RCC 7860 (cell line): ENCODE measurements around the gene C6orf58.
A peak's percentile ranks its signal among the peaks of the same experiment; 100 is the strongest.

ENCODE experiments used
- DNase-seq: peaks from one replicate; pipeline ENCODE4 v3.0.0-alpha.2; 2015; ENCODE audit warnings: low spot score
- FAIRE-seq: peaks from 2 replicates; lab custom pipeline; 2012; peaks lifted over from hg19 to GRCh38; lab: Jason Lieb, UNC

The C6orf58 gene

GRCh38 chr6:127576874-127577273 lies at the start of gene C6orf58:
TSS of gene C6orf58 (plus strand) at chr6:127577174. CDS start at chr6:127577186, 12 bp downstream.
- DNase-seq (no peak), FAIRE-seq (no peak)

GRCh38 chr6:127533011-127533410 lies 44.0 kb upstream of the C6orf58 start:
- FAIRE-seq (no peak), DNase-seq (no peak)

- FAIRE-seq = no peak
- DNase-seq = no peak
Measured at GRCh38 chr6:127533736-127534135, 43.2 kb upstream of the C6orf58 start.

- no peak for FAIRE-seq
- no peak for DNase-seq
Measured at GRCh38 chr6:127538750-127539264, 38.2 kb upstream of the C6orf58 start.

- FAIRE-seq (peak; percentile 89), DNase-seq (peak; percentile 49)
Measured at GRCh38 chr6:127539272-127539671, 37.7 kb upstream of the C6orf58 start.

GRCh38 chr6:127547215-127547614 lies 29.8 kb upstream of the C6orf58 start:
- DNase-seq (no peak), FAIRE-seq (no peak)

GRCh38 chr6:127547904-127548649 lies 28.9 kb upstream of the C6orf58 start:
- DNase-seq = no peak
- FAIRE-seq = no peak

- DNase-seq (no peak), FAIRE-seq (no peak)
Measured at GRCh38 chr6:127550403-127550802, 26.6 kb upstream of the C6orf58 start.

- DNase-seq (peak; percentile 35), FAIRE-seq (peak; percentile 25)
Measured at GRCh38 chr6:127554435-127555006, 22.5 kb upstream of the C6orf58 start.

GRCh38 chr6:127561660-127562059 lies 15.3 kb upstream of the C6orf58 start:
- no peak for DNase-seq
- FAIRE-seq = no peak

GRCh38 chr6:127564761-127565160 lies 12.2 kb upstream of the C6orf58 start:
- DNase-seq (no peak), FAIRE-seq (no peak)

- no peak for DNase-seq
- FAIRE-seq = no peak
Measured at GRCh38 chr6:127566119-127566518, 10.9 kb upstream of the C6orf58 start.

- no peak for FAIRE-seq
- no peak for DNase-seq
Measured at GRCh38 chr6:127566651-127567050, 10.3 kb upstream of the C6orf58 start.

- no peak for FAIRE-seq
- no peak for DNase-seq
Measured at GRCh38 chr6:127567476-127567875, 9.5 kb upstream of the C6orf58 start.

GRCh38 chr6:127570739-127571389 lies 6.1 kb upstream of the C6orf58 start:
- peak; percentile 54 for FAIRE-seq
- no peak for DNase-seq

- DNase-seq (no peak), FAIRE-seq (no peak)
Measured at GRCh38 chr6:127578900-127579299, 1.9 kb downstream of the C6orf58 start.

GRCh38 chr6:127581576-127581975 lies 4.6 kb downstream of the C6orf58 start:
- no peak for FAIRE-seq

GRCh38 chr6:127582777-127583462 lies 5.9 kb downstream of the C6orf58 start:
- peak; percentile 71 for DNase-seq
- FAIRE-seq = peak; percentile 93

More at GRCh38 chr6:127581576-127581975, 4.6 kb downstream of the C6orf58 start:
- no peak for DNase-seq

- DNase-seq (no peak), FAIRE-seq (no peak)
Measured at GRCh38 chr6:127585123-127585522, 8.1 kb downstream of the C6orf58 start.

GRCh38 chr6:127586372-127586771 lies 9.4 kb downstream of the C6orf58 start:
- FAIRE-seq (no peak), DNase-seq (no peak)

GRCh38 chr6:127587875-127588274 lies 10.9 kb downstream of the C6orf58 start:
- FAIRE-seq (no peak), DNase-seq (no peak)
